ENCODE data around the gene GALC.

GALC gene

GRCh38 chr14:87975636-87976035, 17.3 kb downstream of the GALC start:
- Histone ChIP-seq H3K36me3 (peaks cover 44% of the 10 kb centered on the region), H3K4me3 (ENCODE audit: low read depth in 1 of 2, low read length in 1 of 2) (no peak overlapping the region), H3K9me3 (no peaks in the 10 kb centered on the region), H3K4me1 (ENCODE audit: control insufficient read depth in 1 of 2, insufficient read depth in 1 of 2, low read depth in 1 of 2, low read length in 1 of 2) (no peaks in the 10 kb centered on the region), H3K27me3 (no peaks in the 10 kb centered on the region), H3K27ac (no peak overlapping the region)
- TF ChIP-seq, protein P1, sequence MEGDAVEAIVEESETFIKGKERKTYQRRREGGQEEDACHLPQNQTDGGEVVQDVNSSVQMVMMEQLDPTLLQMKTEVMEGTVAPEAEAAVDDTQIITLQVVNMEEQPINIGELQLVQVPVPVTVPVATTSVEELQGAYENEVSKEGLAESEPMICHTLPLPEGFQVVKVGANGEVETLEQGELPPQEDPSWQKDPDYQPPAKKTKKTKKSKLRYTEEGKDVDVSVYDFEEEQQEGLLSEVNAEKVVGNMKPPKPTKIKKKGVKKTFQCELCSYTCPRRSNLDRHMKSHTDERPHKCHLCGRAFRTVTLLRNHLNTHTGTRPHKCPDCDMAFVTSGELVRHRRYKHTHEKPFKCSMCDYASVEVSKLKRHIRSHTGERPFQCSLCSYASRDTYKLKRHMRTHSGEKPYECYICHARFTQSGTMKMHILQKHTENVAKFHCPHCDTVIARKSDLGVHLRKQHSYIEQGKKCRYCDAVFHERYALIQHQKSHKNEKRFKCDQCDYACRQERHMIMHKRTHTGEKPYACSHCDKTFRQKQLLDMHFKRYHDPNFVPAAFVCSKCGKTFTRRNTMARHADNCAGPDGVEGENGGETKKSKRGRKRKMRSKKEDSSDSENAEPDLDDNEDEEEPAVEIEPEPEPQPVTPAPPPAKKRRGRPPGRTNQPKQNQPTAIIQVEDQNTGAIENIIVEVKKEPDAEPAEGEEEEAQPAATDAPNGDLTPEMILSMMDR (IDR thresholded peaks at IDR 0.05), result no peak

GRCh38 chr14:87971010-87971409, 22.0 kb downstream of the GALC start:
- Histone ChIP-seq H3K36me3 (peaks cover 56% of the 10 kb centered on the region), H3K4me1 (ENCODE audit: control insufficient read depth in 1 of 2, insufficient read depth in 1 of 2, low read depth in 1 of 2, low read length in 1 of 2) (no peaks in the 10 kb centered on the region), H3K4me3 (ENCODE audit: low read depth in 1 of 2, low read length in 1 of 2) (no peak overlapping the region), H3K27me3 (no peaks in the 10 kb centered on the region), H3K9me3 (no peaks in the 10 kb centered on the region), H3K27ac (no peak overlapping the region)
- TF ChIP-seq, protein P1 (IDR thresholded peaks at IDR 0.05), result no peak

GRCh38 chr14:87967496-87967895, 25.5 kb downstream of the GALC start:
- no peaks in the 10 kb centered on the region for H3K4me1 ChIP-seq (ENCODE audit: control insufficient read depth in 1 of 2, insufficient read depth in 1 of 2, low read depth in 1 of 2, low read length in 1 of 2)
- no peak overlapping the region for H3K4me3 ChIP-seq (ENCODE audit: low read depth in 1 of 2, low read length in 1 of 2)
- peaks cover 63% of the 10 kb centered on the region for H3K36me3 ChIP-seq
- H3K27me3 ChIP-seq, result no peaks in the 10 kb centered on the region
- H3K9me3 ChIP-seq, result no peaks in the 10 kb centered on the region
- TF ChIP-seq, protein P1 (IDR thresholded peaks at IDR 0.05), result no peak
- H3K27ac ChIP-seq, result no peak overlapping the region

GRCh38 chr14:87966816-87967215, 26.2 kb downstream of the GALC start:
- H3K27ac ChIP-seq, result no peak overlapping the region
- H3K4me1 ChIP-seq (ENCODE audit: control insufficient read depth in 1 of 2, insufficient read depth in 1 of 2, low read depth in 1 of 2, low read length in 1 of 2), result no peaks in the 10 kb centered on the region
- peaks cover 70% of the 10 kb centered on the region for H3K36me3 ChIP-seq
- H3K27me3 ChIP-seq, result no peaks in the 10 kb centered on the region
- H3K9me3 ChIP-seq, result no peaks in the 10 kb centered on the region
- H3K4me3 ChIP-seq (ENCODE audit: low read depth in 1 of 2, low read length in 1 of 2), result no peak overlapping the region
- TF ChIP-seq, protein P1 (IDR thresholded peaks at IDR 0.05), result no peak

DNA sequence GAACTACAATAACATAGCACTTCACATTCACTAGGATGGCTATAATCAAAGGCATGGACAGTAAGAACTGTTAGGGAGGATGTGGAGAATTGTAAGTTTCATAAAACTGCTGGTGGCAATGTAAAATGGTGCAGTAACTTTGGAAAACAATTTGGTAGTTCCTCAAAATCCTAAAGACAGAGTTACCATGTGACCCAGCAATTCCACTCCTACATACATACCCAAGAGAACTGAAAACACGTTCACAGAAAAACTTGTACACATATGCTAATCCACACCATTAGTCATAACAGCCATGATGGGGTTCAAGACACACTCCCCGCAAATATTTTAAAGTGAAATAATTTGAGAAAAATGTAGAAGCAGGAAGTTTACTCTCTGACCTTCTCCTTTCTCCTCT, 31.7 kb downstream of the GALC start:
- H3K9me3 ChIP-seq, result no peaks in the 10 kb centered on the region
- H3K4me1 ChIP-seq (ENCODE audit: control insufficient read depth in 1 of 2, insufficient read depth in 1 of 2, low read depth in 1 of 2, low read length in 1 of 2), result no peaks in the 10 kb centered on the region
- no peak overlapping the region for H3K27ac ChIP-seq
- H3K27me3 ChIP-seq, result no peaks in the 10 kb centered on the region
- TF ChIP-seq, protein P1 (IDR thresholded peaks at IDR 0.05), result no peak
- no peak overlapping the region for H3K4me3 ChIP-seq (ENCODE audit: low read depth in 1 of 2, low read length in 1 of 2)
- H3K36me3 ChIP-seq, result peaks cover 62% of the 10 kb centered on the region

Measured in neutrophil (primary cell).